T-cell (primary cell): ENCODE measurements around the gene RGS14. TPM values are rescaled to one million over a fixed set of nuclear protein-coding genes. Genes with fewer than 3 reads are reported as not detected.

Source experiments
- ATAC-seq, 4 experiments: fragments of 200-7000 bp in 3 of 4; fragments of 150-1000 bp in 1 of 4; cut with Tn5 transposase; replicated peaks in 1 of 4; 1 replicate in 3 of 4; 2 replicates in 1 of 4; pipeline ENCODE4 v1.10.0; 2021; ENCODE audit warnings: moderate library complexity in 3 of 4, mild to moderate bottlenecking in 2 of 4, moderate number of reproducible peaks in 1 of 4
- CTCF ChIA-PET, 2 donors: fragments of 300-600 bp; sonication (Branson Sonifier 250); formaldehyde crosslinking; loops; one replicate each; lab custom pipeline; 2022; ENCODE audit warnings: antibody characterized with exemption in 2 of 2; lab: Charles Lee
- POLR2A ChIA-PET, 2 donors: fragments of 300-600 bp; sonication (Branson Sonifier 250); formaldehyde crosslinking; loops; one replicate each; lab custom pipeline; 2022; ENCODE audit warnings: antibody characterized with exemption in 2 of 2; lab: Charles Lee
- DNase-seq, 35 experiments: peaks; one replicate each; pipeline versions ENCODE4 v3.0.0 to v3.0.0-alpha.2; 2013 to 2023
- H3K27ac ChIP-seq: one replicate; pipeline ENCODE4 v1.5.1; 2013; ENCODE audit warnings: low read length
- H3K27me3 ChIP-seq, 2 experiments: replicated peaks in 1 of 2; 1 replicate in 1 of 2; 2 replicates in 1 of 2; pipeline versions ENCODE4 v1.6.1 to v1.7.0; 2013; ENCODE audit warnings: low read length in 1 of 2, mixed read lengths in 1 of 2; ENCODE audit not compliant: control insufficient read depth in 2 of 2, insufficient read depth in 2 of 2; ENCODE audit errors: extremely low read depth in 1 of 2
- H3K36me3 ChIP-seq, 2 donors: 1 replicate in 1 of 2; 2 replicates in 1 of 2; pipeline versions ENCODE4 v1.6.1 to v1.7.0; 2013; ENCODE audit warnings: low read length in 1 of 2; ENCODE audit not compliant: control insufficient read depth in 2 of 2, insufficient read depth in 1 of 2; ENCODE audit errors: extremely low read depth in 1 of 2
- H3K4me1 ChIP-seq, 2 experiments: 1 replicate in 1 of 2; 2 replicates in 1 of 2; pipeline versions ENCODE4 v1.6.1 to v1.7.0; 2013; ENCODE audit warnings: low read length in 2 of 2, mixed read lengths in 1 of 2; ENCODE audit not compliant: insufficient read depth in 2 of 2, control insufficient read depth in 1 of 2; ENCODE audit errors: extremely low read depth in 1 of 2
- H3K4me3 ChIP-seq, 2 donors: 1 replicate in 1 of 2; 2 replicates in 1 of 2; pipeline versions ENCODE4 v1.5.1 to v1.7.0; 2013; ENCODE audit warnings: mild to moderate bottlenecking in 2 of 2, low read length in 1 of 2, moderate library complexity in 1 of 2; ENCODE audit not compliant: control insufficient read depth in 1 of 2; ENCODE audit errors: extremely low read depth in 1 of 2
- H3K9me3 ChIP-seq: 2 replicates; pipeline ENCODE4 v1.7.0; 2013
- H3K27ac Mint-ChIP-seq, 2 donors: one replicate each; pipeline ENCODE4 v1.8.0; 2020 to 2021; ENCODE audit warnings: mild to moderate bottlenecking in 2 of 2, mixed read lengths in 2 of 2
- H3K27me3 Mint-ChIP-seq, 2 donors: one replicate each; pipeline ENCODE4 v1.8.0; 2021 to 2022; ENCODE audit warnings: mixed read lengths in 2 of 2
- H3K36me3 Mint-ChIP-seq: one replicate; pipeline ENCODE4 v1.8.0; 2021; ENCODE audit warnings: mixed read lengths
- H3K4me1 Mint-ChIP-seq, 3 donors: one replicate each; pipeline ENCODE4 v1.8.0; 2020 to 2022; ENCODE audit warnings: mixed read lengths in 3 of 3, mild to moderate bottlenecking in 1 of 3
- H3K4me3 Mint-ChIP-seq, 3 donors: one replicate each; pipeline ENCODE4 v1.8.0; 2020 to 2022; ENCODE audit warnings: mild to moderate bottlenecking in 3 of 3, mixed read lengths in 3 of 3, moderate library complexity in 3 of 3
- H3K9me3 Mint-ChIP-seq, 3 donors: one replicate each; pipeline ENCODE4 v1.8.0; 2020 to 2022; ENCODE audit warnings: mixed read lengths in 3 of 3
- WGBS: methylation state at CpG from one replicate; pipeline ENCODE4 v1.1.5; 2013; ENCODE audit warnings: missing lambda C conversion rate; ENCODE audit not compliant: insufficient coverage; 5-methylcytosine and 5-hydroxymethylcytosine counted together
- total RNA-seq, 35 experiments: library from RNA in 6 of 35; stranded (reverse) in 6 of 35; fragments of 120-200 nt in 1 of 35; gene quantifications; one replicate each; pipeline versions ENCODE4 v1.2.1 to v1.2.4 and lab custom pipeline; 2013 to 2026

The RGS14 gene
- total RNA-seq, 5 donors from 2014 or later (not counting 1 experiment from before 2014, with no cell fraction given): 85.7 to 209 (median 195) TPM

- 97% methylated on average over 31 of the region's 46 CpGs for WGBS
- Mint-ChIP-seq H3K36me3 (peaks cover 19% of the 10 kb centered on the region), H3K27me3 (no peaks in the 10 kb centered on the region), H3K4me3 (no peak overlapping the region), H3K4me1 (peaks cover 38 to 73% (median 66%) of the 10 kb centered on the region in 3 donors), H3K9me3 (no peaks in the 10 kb centered on the region), H3K27ac (no peak overlapping the region)
- H3K4me3 ChIP-seq: no peak overlapping the region
- H3K27ac ChIP-seq: no peak overlapping the region
- no peaks in the 10 kb centered on the region for H3K27me3 ChIP-seq
- peaks cover 32 to 88% of the 10 kb centered on the region in 2 experiments for H3K4me1 ChIP-seq
- peaks cover 23 to 77% of the 10 kb centered on the region in 2 donors for H3K36me3 ChIP-seq
- ATAC-seq (no peak), DNase-seq (no peak)
- ChIA-PET CTCF (no interaction called here), POLR2A (no interaction called here)
- no peaks in the 10 kb centered on the region for H3K9me3 ChIP-seq
Measured at GRCh38 chr5:177367323-177367848, 9.7 kb downstream of the RGS14 start.

DNA sequence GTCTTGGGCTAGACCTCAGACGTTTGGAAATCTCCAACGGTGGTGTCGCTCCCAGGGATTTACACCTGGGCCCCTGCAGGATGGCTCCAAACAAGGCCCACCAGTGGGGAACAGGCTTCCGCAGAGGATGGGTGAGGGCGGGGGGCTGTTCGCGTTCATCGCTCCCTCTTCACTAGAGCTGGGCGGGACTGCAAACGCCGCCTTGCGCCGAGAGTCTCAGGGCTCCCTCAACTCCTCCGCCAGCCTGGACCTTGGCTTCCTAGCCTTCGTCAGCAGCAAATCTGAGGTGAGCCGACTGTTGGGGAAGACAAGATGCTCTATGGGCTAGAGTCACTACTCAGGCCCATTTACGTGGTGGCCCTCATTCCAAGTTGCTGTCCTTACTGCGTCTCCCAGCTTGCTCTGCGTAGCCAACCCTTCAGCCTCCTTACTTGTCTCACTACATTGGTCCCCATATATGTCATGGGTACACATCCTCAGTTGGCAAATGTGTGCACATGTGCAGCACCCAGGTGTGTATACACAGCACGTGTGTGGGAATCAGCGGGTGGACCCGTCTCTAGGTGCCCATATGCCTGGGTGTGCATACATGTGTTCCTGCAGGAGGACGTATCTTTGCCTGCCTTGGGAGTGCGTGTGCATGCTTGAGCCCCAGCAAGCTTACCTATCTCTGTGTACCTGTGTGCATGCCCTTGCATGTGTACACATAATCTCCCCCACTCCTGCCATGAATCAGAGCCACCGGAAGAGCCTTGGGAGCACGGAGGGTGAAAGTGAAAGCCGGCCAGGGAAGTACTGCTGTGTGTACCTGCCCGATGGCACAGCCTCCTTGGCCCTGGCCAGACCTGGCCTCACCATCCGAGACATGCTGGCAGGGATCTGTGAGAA, 10.5 kb downstream of the RGS14 start:
- ChIA-PET CTCF (interaction anchor here (0.5 to 1.5 kb wide), 17 partner anchors 8 to 804 kb away, joined by 3 to 8 read pairs (median 3); partner anchors contain the start of genes GRK6 (in 1 of the 2) and LMAN2 (in 1 of the 2)), POLR2A (no interaction called here)
- H3K4me3 Mint-ChIP-seq: no peak overlapping the region
- H3K9me3 ChIP-seq: no peaks in the 10 kb centered on the region
- H3K27ac ChIP-seq: peak overlapping the region; percentile 14
- H3K9me3 Mint-ChIP-seq: no peaks in the 10 kb centered on the region
- peaks cover 34 to 89% of the 10 kb centered on the region in 2 experiments for H3K4me1 ChIP-seq
- H3K36me3 Mint-ChIP-seq: peaks cover 19% of the 10 kb centered on the region
- H3K27me3 Mint-ChIP-seq: no peaks in the 10 kb centered on the region
- H3K4me1 Mint-ChIP-seq: peaks cover 39 to 74% (median 66%) of the 10 kb centered on the region in 3 donors
- no peaks in the 10 kb centered on the region for H3K27me3 ChIP-seq
- no peak overlapping the region for H3K4me3 ChIP-seq
- DNase-seq (no peak), ATAC-seq (no peak)
- 93% methylated on average over 27 of the region's 29 CpGs for WGBS
- H3K27ac Mint-ChIP-seq: peak overlapping the region; percentile 89 to 90
- peaks cover 23 to 80% of the 10 kb centered on the region in 2 donors for H3K36me3 ChIP-seq

DNA sequence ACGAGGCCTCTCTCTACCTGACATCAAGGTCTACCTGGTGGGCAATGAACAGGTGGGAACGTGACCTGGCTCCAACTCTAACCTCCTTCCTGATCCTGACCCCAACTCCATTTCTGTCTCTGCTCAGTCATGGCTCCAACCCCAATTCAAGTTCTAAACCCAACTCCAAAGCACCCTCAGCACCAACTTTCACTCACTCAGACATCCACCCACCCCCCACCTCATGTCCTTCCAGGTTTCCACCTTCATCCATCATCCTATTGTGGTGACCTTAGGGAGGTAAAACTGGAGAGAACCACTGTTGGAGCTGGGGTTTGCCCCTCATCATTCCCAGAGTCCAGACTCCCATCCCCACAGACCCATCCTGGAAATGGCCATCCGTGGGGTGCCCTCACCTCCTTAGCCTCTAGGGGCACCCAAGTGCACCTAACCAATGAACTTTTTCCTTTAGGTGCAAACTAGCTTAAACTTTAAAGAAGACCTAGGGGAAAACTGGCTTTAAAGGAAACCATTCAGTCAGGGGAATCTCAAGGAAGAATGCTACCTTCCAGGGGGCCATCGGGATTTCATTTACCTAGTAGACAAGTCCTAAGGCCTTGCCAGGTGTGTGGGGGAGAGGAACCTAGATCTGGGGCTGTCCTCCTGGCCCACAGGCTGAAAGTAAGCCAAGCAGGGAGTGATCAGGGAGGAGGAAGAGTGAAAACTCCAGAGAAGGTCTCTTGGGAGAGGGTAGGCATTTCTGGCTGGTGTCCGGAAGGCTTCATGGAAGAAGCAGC, 11.3 kb downstream of the RGS14 start:
- DNase-seq (peak in 3 of 35 experiments; percentile 13 to 57 (median 26)), ATAC-seq (no peak)
- Mint-ChIP-seq H3K4me3 (peak overlapping the region in 1 of 3 donors; percentile 69), H3K27ac (peak overlapping the region; percentile 89 to 90), H3K36me3 (peaks cover 22% of the 10 kb centered on the region), H3K4me1 (peaks cover 47 to 74% (median 69%) of the 10 kb centered on the region in 3 donors), H3K9me3 (no peaks in the 10 kb centered on the region), H3K27me3 (no peaks in the 10 kb centered on the region)
- Histone ChIP-seq H3K36me3 (peaks cover 23 to 83% of the 10 kb centered on the region in 2 donors), H3K9me3 (no peaks in the 10 kb centered on the region), H3K27me3 (no peaks in the 10 kb centered on the region), H3K4me3 (no peak overlapping the region), H3K4me1 (peaks cover 34 to 89% of the 10 kb centered on the region in 2 experiments), H3K27ac (no peak overlapping the region)
- ChIA-PET POLR2A (no interaction called here), CTCF (interaction anchor here (0.6 to 1.5 kb wide), 16 partner anchors 8 to 803 kb away, joined by 3 to 8 read pairs (median 4); partner anchors contain the start of genes GRK6 (in 1 of the 2) and LMAN2 (in 1 of the 2))
- 70% methylated on average over 4 of the region's 5 CpGs for WGBS

- DNase-seq (no peak), ATAC-seq (no peak)
- 87% methylated on average over 9 of the region's 11 CpGs for WGBS
- H3K27me3 Mint-ChIP-seq: no peaks in the 10 kb centered on the region
- H3K4me1 ChIP-seq: peaks cover 33 to 89% of the 10 kb centered on the region in 2 experiments
- no peaks in the 10 kb centered on the region for H3K9me3 Mint-ChIP-seq
- H3K4me1 Mint-ChIP-seq: peaks cover 55 to 73% (median 68%) of the 10 kb centered on the region in 3 donors
- H3K27ac ChIP-seq: peak overlapping the region; percentile 3
- H3K27me3 ChIP-seq: no peaks in the 10 kb centered on the region
- POLR2A ChIA-PET: interaction anchor here in 1 of 2 donors (0.6 kb wide), 1 partner anchor 14 kb away, joined by 3 read pairs; no protein-coding TSS in a partner anchor
- H3K4me3 ChIP-seq: no peak overlapping the region
- H3K9me3 ChIP-seq: no peaks in the 10 kb centered on the region
- CTCF ChIA-PET: interaction anchor here (0.5 to 1.5 kb wide), 14 partner anchors 9 to 223 kb away, joined by 3 to 8 read pairs (median 4); partner anchors contain the start of genes LMAN2 (in 2 of the 2) and GRK6 (in 1 of the 2)
- peak overlapping the region; percentile 89 to 90 for H3K27ac Mint-ChIP-seq
- peaks cover 23 to 82% of the 10 kb centered on the region in 2 donors for H3K36me3 ChIP-seq
- peaks cover 22% of the 10 kb centered on the region for H3K36me3 Mint-ChIP-seq
- peak overlapping the region in 2 of 3 donors; percentile 39 to 74 for H3K4me3 Mint-ChIP-seq
Measured at GRCh38 chr5:177369645-177370440, 12.1 kb downstream of the RGS14 start.

- H3K4me1 ChIP-seq: peaks cover 33 to 89% of the 10 kb centered on the region in 2 experiments
- H3K27ac Mint-ChIP-seq: peak overlapping the region; percentile 89 to 90
- peaks cover 21 to 75% of the 10 kb centered on the region in 2 donors for H3K36me3 ChIP-seq
Measured at GRCh38 chr5:177370488-177371119, 12.9 kb downstream of the RGS14 start.

More at GRCh38 chr5:177370488-177371119, 12.9 kb downstream of the RGS14 start:
- Mint-ChIP-seq H3K27me3 (no peaks in the 10 kb centered on the region), H3K4me3 (peak overlapping the region in 2 of 3 donors; percentile 49 to 74), H3K4me1 (peaks cover 62 to 73% (median 67%) of the 10 kb centered on the region in 3 donors), H3K9me3 (no peaks in the 10 kb centered on the region), H3K36me3 (peaks cover 22% of the 10 kb centered on the region)
- POLR2A ChIA-PET: interaction anchor here in 1 of 2 donors (0.6 kb wide), 1 partner anchor 15 kb away, joined by 3 read pairs; no protein-coding TSS in a partner anchor
- no peaks in the 10 kb centered on the region for H3K9me3 ChIP-seq
- CTCF ChIA-PET: interaction anchor here in 1 of 2 donors (0.5 to 1.5 kb wide), 4 partner anchors 8 to 156 kb away, joined by 3 to 6 read pairs (median 5); partner anchors contain the start of gene LMAN2
- WGBS: 50% methylated on average over 21 of the region's 42 CpGs
- no peaks in the 10 kb centered on the region for H3K27me3 ChIP-seq
- peak overlapping the region in 1 of 2 donors; percentile 50 for H3K4me3 ChIP-seq
- peak in 26 of 35 experiments; percentile 32 to 78 (median 58) for DNase-seq
- peak; percentile 14 to 84 (median 76) for ATAC-seq
- peak overlapping the region; percentile 63 for H3K27ac ChIP-seq
